Measurements from ENCODE around the gene CLIC6.

The CLIC6 gene

DNA sequence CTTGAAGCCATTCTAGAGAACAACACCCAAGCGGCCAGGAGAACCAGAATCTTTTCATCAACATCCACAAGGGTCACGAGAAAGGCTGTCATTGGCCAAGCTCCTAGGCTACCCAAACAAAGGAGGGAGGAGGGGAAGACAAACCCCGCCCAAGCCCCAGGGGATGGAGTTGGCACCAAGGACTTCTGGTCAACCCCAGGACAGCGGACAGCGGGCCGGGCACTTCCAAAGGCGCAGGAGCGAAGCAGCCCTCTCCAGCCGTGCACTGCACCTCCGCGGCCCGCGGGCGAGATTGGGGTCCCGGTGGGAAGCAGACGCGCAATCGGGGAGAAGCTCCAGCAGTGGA lies at the start of gene CLIC6:
TSS of gene CLIC6 (plus strand) at position 192 of the 346 bp plus-strand sequence. CDS start 395 bp downstream, outside the sequence.
- DNase-seq (ENCODE audit: low read depth in 2 of 2), result no peak

DNA sequence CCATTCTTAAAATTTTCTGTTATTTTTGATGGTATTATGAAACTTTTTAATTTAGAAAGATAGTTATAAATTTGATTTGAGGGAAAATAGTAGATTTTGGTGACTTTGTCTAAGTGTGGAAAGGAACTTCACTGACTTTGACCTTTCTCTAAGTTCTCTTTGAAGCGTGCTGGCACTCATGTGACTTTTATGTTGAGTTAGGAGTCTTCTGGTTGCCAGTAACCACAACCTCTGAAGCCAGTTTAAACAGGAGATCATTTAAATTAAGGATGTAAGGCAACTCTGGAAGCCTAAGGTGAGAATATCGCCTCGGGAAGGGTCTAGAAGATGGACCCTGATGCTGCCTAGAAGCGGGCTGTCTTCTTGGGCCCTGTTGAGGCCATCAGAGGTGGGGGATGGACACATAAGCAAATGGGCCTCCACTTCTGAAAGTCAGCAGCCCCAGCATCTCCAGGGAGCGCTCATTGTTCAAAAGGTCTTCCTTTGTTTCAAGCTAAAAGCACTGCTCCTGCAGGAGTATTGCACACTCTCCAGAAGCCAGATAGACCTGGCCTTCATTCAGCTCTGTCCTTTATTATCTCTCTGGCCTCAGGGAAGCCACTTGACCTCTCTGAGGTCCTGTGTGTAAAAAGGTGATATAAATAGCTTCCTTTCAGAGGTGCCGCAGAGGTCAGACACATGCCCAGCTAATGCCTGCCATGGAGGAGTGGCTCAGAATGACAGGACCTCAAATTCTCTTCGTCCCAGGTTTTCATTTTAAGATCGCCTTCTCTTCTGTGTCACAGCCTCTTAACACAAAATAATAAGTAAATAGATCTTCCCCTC lies 48.7 kb upstream of the CLIC6 start:
- DNase-seq (ENCODE audit: low read depth in 2 of 2), result no peak

DNA sequence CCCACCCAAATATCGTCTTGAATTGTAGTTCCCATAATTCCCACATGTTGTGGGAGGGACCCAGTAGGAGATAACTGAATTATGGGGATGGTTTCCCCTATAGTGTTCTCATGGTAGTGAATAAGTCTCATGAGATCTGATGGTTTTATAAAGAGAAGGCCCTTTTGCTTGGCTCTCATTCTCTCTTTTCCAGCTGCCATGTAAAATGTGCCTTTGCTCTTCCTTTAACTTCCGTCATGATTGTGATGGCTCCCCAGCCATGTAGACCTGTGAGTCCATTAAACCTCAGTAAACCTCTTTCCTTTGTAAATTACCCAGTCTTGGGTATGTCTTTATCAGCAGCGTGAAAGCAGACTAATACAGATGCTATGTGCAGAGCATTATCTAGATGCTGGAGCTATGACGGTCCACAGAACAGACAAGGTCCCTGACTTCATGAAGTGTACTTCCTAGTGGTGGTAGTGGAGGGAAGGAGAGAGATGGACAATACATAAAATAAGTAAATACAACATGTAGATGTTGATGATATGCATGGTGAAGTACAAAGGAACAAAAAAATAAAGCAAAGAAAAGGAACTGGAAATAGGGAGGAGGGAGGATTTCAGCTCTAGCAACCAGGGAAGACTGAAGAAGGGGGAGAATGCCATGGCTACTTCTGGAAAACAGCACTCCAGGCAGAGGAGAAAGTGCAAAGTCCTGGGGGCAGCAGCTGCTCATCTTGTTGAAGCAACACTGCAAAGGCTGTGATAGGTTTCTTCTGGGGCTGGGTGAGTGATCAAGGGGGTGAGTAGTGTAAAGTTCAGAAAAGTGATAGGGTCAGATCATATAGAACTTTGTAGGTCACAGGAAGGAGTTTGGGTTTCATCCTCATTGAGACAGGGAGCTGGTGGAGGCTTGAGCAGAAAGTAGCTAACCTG lies 47.1 kb upstream of the CLIC6 start:
- DNase-seq (ENCODE audit: low read depth in 2 of 2), result no peak

DNA sequence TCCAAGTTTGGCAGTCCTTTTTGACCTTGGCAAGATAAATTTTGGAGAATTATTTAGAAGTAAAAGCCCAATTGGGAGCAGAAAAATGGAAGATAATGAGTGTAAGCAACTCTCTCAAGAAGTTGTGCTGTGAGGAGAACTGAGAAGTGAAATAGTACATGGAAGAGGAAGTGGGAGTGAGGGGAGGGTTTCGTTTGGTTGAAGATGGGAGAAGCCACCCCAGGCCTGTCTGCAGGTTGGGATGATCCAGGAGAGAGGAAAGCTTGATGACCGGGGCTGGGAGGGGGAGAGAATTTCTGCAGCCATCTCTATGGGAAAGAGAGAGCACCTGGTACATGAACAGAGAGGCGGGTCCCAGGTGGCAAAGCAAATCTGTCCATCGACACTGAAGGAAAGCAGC lies 45.3 kb upstream of the CLIC6 start:
- DNase-seq (ENCODE audit: low read depth in 2 of 2), result no peak

DNA sequence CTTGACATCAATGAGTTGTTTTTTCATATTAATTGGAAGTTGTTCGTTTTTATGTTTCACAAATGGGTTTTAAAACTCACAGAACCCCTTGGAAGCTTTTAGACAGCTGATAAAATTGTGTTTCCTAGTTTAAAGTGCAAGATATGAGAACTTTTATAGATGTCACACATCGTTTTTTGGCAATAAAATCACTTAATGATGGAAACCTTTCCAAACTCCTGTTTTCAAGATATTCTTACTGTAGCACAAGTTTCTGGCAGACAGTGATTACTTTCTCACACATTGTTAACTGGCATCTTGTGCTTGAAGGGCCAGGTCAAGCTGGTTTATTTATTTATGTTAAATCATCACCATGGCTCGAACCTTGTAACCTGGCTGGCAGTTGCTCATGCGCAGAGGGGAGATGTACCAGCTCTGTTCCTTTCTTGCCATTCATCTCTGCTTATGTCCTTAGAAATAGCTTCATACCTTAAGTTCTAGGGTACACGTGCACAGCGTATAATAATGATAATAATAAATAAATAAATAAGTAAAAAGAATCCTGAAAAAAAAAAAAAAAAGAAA lies 43.7 kb upstream of the CLIC6 start:
- no peak for DNase-seq (ENCODE audit: low read depth in 2 of 2)

DNA sequence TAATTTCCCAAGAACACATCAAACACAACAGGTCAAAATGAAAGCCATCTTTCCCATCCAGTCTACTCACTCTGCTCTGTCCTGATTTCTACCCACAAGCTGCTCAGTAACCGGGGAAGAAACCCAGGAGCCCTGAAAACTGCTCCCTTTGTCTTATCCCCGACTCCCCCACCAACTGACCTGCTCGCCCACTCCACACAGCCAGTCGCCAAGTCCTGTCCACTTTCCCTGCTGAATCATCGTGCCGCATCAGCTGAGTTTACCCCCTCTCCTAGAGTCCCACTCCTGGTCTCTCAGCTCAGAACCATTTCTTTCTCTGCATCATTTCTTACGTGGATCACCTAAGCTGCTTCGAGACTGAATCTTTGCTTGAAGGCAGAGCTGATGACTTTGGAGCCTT lies 42.7 kb upstream of the CLIC6 start:
- DNase-seq (ENCODE audit: low read depth in 2 of 2), result no peak

DNA sequence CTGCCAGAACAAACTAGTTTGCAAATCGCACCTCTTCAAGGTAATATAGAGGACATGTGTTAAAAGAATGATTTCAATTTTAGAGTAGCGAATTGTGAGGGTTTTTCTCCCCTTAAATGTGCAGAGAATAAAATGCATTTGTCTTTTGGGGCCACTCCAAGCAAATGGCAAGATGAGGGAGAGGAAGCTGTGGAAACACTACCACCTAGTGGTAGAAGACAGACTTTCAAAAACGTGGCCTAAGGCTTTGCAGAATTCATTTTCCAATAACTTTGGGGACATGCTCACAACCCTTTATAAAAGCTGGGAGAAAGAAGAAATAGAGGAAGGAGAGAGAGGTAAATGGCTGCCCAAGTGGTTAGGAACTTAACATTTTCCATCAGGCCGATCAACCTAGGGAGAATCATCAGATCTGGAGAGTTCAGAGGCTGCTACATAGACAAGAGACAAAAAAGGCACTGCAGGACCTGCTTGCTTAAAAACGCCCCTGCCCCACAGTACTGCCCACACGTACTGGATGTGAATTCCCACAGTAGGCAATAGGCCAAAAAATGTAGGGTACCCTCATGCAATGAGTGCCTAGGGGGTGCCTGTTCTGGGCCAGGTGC lies 38.2 kb upstream of the CLIC6 start:
- DNase-seq (ENCODE audit: low read depth in 2 of 2), result no peak

DNA sequence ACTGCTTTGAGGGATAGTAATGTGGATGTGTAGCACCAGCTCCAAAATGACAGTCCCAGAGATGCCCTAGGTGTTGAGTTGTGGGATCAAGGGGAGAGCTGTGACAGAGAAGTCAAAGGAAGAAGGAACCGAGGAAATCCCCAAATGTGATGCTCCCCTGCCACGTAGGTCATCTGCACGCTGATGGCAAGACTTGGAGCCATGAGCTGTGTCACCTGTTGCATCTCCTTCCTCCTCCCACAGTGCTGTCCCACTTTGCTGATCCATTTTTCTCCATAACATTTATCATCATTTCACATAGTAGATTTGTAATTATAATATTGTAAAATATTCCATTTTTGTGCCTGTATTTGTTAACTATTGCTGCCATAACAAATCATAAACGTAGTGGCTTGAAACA lies 36.3 kb upstream of the CLIC6 start:
- DNase-seq (ENCODE audit: low read depth in 2 of 2), result no peak

DNA sequence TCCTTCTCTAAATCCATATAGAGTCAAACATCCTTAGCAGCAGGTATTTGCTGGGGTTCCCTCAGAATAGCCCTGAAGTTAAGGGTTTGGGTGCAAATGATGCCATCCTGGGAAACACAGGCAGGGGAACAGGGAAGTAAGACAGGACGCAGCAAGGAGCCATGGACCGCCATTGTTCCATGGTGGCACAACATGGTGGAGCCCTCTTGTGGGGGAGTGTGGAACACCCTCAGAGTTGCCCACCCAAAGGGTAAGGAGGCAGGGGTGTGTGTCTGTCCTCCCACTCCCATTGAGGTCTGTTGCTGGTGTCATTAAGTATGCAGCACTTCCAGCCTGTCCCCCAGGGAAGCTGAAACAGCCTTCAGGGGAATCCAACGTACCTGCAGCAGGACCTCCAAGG lies 33.5 kb upstream of the CLIC6 start:
- DNase-seq (ENCODE audit: low read depth in 2 of 2), result peak in 1 of 2 donors; percentile 7

DNA sequence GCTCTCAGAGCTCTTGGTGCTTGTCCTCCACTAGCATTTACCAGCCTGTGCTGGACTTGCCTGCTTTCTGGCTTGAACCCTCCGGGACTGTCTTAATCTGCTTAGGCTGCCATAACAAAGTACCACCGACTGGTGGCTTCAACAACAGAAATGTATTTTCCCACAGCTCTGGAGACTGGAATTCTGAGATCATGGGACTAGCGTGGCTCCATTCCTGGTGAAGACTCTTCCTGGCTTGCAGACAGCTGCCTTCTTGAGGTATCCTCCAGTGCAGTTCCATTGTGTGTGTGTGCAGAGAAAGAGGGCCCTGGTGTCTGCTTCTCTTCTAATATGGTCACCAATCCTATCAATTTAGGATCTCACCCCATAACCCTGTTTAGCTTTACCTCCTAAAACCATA lies 31.8 kb upstream of the CLIC6 start:
- no peak for DNase-seq (ENCODE audit: low read depth in 2 of 2)

DNA sequence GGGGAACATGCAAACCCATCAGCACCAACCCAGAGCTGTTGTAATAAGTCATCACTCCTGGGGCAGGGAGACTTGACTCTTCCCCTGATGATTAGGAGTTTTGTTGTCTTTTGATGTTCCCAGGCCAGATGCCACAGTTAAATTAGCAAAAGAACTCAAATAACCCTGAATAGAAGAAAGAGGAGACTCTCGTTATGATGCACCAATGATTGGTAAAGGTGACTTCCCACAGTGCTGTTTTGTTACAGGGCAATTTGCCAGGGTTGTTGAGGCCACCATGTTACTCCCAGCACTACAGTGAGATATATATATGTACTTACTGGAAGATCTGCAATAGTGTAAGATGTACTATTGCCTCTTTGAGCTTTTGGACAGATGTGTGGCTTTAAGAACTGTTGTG lies 29.5 kb upstream of the CLIC6 start:
- no peak for DNase-seq (ENCODE audit: low read depth in 2 of 2)

DNA sequence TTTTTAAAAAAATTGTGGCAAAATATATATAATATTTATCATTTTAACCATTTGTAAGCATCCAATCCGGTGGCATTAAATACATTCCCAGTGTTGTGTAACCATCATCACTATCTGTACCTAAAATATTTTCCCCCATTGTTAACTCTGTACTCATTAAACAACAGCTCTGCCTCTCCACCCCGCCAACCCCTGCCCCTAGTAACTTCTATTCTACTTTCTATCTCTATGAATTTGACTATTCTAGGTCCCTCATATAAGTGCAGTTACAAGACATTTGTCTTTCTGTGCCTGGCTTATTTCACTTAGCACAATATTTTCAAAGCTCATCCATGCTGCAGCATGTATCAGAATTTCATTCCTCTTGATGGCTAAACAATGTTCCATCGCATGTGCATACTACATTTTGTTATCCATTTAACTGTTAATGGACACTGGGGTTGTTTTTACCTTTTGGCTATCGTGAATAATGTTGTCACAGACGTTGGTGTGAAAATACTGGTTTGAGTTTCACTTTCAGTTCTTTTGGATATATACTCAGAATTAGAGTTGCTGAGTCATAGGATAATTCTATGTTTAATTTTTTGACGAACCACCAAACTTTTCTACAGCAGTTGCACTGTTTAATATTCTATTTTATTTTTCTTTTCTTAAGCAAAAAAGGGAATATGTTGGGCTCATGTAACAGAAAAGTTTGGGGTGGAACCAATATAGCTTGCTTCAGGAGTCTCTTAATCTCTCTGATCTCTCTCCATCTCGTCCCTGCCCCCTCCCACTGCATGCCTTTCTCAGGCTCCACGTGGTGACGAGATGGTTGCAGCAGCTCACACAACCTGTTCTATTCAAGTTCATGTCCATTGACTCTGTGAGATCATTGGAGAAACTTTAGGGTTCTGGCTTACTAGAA lies 28.7 kb upstream of the CLIC6 start:
- DNase-seq (ENCODE audit: low read depth in 2 of 2), result peak in 1 of 2 donors; percentile 15

DNA sequence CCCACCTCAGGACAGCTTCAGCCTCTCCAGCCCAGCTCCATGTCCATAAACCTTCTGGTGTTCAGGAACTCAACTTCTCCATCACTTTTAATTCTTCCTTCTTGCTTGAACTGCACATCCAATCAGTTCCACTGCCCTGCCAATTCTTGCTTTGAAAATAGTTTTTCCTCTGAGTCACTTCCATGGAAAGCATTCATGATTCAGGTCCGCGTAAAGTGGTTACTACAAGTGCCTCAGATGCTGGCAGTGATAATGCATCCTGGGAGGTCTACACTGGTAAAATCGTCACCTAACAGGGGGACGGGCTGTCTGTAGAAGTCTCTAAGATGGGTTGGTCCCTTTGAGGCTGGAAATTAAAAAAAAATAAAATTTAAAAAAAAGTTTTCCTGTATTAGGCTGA lies 27.9 kb upstream of the CLIC6 start:
- no peak for DNase-seq (ENCODE audit: low read depth in 2 of 2)

DNA sequence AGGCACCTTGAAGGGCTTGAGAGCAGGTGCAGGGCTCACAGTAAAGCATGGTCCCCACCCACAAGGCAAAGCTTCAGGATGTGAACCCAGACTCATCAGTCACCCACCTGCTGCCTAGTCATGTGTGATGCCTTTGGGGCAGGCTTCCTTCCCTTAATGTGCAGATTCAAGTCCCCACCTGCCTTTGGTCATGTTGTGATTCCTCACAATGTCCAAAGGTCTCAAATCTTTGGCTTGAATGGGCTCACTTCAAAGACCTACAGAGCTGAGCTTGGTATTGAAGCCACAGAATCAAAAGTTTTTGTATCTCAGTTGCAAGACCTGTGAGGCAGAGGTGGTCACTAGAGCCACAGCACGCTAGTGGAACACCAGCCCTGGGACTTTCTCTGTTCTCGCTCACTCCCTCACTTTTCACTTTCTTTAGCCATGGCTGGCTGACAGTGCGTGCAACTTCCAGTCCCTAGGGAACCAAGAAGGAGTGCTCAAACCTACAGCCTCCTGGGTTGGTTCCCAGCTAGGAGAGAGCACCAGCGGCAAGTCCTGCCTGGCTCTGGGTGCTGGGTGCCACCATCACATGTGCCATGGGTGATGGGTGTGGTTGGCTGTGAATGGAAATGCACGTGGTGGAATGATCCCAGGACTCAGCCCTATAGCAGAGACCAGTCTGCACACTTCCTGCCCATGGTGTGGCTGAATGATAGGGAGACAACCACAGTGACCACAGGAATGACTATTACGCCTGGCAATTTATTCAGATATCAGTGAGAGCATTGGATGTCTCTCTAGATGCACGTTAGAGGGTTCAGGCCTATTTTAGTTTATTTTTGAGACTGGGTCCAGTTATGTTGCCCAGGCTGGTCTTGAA lies 26.4 kb upstream of the CLIC6 start:
- no peak for DNase-seq (ENCODE audit: low read depth in 2 of 2)

DNA sequence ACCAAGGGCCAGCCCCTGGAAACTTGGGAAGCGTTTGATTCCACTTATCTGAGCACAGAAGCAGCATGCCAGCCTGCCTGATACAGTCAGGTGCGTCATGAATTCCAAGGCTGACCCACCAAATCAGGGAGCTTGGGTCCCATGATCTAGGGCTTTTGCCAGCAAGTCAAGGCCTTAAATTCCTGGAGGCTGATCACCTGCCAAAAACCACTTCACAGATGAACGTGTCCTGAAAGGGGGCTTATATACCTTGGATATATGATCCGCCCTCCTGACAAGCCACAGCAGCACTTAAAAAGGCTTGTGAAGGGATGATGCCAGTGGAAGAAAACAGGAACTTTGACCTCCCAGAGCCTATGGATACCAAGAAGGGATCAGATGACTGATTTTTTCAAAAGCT lies 24.0 kb upstream of the CLIC6 start:
- DNase-seq (ENCODE audit: low read depth in 2 of 2), result no peak

DNA sequence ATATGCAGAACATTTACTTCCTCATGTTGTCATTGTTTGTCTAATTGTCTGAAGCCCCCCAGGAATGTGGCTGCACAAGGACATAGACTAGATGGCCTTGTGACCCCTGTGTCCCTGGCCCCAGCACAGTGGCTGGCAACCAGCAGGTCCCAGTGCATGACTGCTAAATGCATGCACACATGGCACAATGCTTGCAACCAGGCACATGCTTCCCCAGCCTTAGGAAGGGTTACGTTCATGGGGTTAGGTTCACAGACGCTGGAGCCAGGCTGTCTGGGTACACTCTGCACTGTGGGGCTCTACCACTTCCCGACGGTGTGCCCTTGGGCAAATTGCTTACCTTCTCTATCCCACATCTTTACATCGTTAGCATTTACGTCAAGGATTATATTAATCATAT lies 21.2 kb upstream of the CLIC6 start:
- no peak for DNase-seq (ENCODE audit: low read depth in 2 of 2)

DNA sequence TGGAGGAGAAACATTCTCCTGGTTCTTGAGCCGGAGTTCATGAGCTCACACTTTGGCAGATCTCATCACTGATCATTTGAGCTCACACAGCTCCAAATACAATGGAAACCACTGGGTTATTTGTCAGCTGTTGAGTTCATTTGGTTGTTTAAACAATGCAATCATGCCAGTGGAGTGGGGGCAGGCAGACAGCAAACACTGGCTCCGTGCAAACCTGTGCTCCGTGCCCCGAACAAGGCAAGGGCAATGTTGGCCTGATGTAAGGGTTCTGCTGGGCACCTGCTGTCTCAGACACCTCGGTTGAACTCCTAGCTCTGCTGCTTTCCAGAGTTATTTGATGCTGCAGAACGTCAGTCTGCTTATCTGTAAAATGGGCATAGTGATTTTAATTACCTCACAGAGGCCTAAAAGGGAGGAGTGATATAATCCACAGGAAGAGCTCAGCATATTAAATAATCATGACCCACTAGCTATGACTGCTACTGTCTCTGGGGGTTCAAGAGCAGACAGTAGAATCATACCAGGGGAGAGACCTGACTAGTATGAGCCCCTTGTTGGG lies 20.0 kb upstream of the CLIC6 start:
- no peak for DNase-seq (ENCODE audit: low read depth in 2 of 2)

DNA sequence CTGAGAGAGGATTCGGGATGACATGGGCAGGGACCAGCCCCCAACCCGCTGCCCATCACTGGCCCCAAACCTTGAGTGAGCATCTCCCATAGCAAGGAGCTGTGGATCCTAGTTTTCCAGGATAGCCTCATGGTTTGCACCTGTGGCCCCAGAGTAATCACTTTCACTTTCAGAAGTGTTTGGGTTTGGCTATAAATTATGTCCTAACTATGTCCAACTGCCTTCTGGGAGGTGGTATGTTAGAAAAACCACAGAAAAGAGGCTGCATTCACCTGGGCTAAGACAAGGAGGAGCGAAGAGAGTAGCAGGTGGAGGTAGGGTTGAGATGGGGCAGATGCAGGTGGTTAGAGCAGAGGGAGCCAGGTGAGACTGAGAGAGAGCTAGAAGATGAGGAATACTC lies 19.4 kb upstream of the CLIC6 start:
- DNase-seq (ENCODE audit: low read depth in 2 of 2), result no peak

DNA sequence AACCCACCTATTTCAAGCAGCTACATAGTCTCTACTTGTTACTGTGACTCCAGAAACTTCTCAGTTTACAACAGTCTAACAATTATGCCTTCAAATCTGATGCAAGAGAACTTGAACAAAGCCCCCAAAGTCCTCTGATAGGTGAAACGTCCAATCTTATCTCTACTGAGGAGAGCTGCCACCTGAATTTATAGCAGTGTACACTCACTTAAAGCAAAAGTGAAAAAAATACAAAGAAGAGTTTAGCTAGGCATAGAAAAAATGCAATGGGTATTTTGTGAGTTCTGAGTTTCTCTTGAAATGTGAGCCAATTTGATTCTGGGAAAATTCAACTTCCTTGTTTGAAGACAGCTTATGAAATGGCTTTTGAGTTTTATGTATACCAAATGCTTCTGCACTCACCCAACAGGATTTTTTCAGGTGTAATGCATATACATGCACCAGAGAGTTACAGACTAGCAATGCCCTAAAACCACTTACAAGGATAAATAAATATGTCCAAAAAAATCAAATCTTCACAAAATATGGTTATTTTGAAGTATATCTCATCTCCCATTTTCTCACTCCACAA lies 17.8 kb upstream of the CLIC6 start:
- no peak for DNase-seq (ENCODE audit: low read depth in 2 of 2)

DNA sequence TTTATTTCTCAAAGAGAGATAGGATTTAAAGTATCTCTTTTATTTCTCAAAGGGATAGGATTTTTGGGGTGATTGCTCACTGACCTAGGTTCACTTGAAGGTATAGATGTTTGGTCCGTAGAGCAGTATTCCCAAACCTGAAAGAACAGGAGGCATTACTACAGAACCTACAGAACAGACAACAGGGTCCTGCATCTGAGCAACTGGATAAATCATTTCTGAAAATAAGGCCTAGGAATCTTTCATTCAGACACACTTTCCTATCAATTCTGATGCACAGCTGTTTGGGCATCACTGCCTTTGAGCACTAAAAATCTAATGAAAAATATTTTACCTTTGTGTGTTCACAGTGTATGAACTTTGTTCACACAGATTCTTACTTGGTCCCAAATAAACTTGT lies 17.2 kb upstream of the CLIC6 start:
- no peak for DNase-seq (ENCODE audit: low read depth in 2 of 2)

All from stimulated activated CD4-positive, alpha-beta T cell treated with anti-CD3 and anti-CD28 coated beads, Interleukin-1b, Interleukin-23, amount 100 ng/mL, for 4 hours (primary cell).